Lung (tissue), 12 donors: ENCODE results near the gene TRAF7. TPM values are rescaled to one million over a fixed set of nuclear protein-coding genes. Genes with fewer than 3 reads are reported as not detected.

Source experiments
- ATAC-seq: fragments of 200-7000 bp; cut with Tn5 transposase; one replicate; pipeline ENCODE4 v1.9.1; 2020; ENCODE audit warnings: moderate number of reproducible peaks; ENCODE audit not compliant: insufficient read depth, low FRiP score
- DNase-seq, 3 donors: peaks; one replicate each; pipeline ENCODE4 v3.0.0-alpha.2; 2013 to 2017
- H3K27ac ChIP-seq, 2 donors: one replicate each; pipeline ENCODE4 v1.5.1; 2013; ENCODE audit warnings: mild to moderate bottlenecking in 2 of 2, moderate library complexity in 2 of 2, control low read depth in 1 of 2, inconsistent platforms in 1 of 2, low read depth in 1 of 2, low read length in 1 of 2
- H3K27me3 ChIP-seq, 3 donors: one replicate each; pipeline ENCODE4 v1.5.1; 2013; ENCODE audit warnings: low read length in 2 of 3; ENCODE audit not compliant: control insufficient read depth in 3 of 3, insufficient read depth in 3 of 3
- H3K36me3 ChIP-seq, 4 donors: one replicate each; pipeline ENCODE4 v1.5.1; 2013; ENCODE audit warnings: low read length in 4 of 4, mild to moderate bottlenecking in 1 of 4, moderate library complexity in 1 of 4; ENCODE audit not compliant: control insufficient read depth in 4 of 4, insufficient read depth in 4 of 4
- H3K4me1 ChIP-seq, 5 donors: one replicate each; pipeline ENCODE4 v1.5.1; 2013; ENCODE audit warnings: low read length in 5 of 5, mild to moderate bottlenecking in 2 of 5, moderate library complexity in 1 of 5; ENCODE audit not compliant: control insufficient read depth in 5 of 5, insufficient read depth in 5 of 5
- H3K4me3 ChIP-seq: one replicate; pipeline ENCODE4 v1.5.1; 2013; ENCODE audit warnings: mild to moderate bottlenecking, control low read depth, moderate library complexity
- H3K9ac ChIP-seq, 2 donors: one replicate each; pipeline ENCODE4 v1.5.1; 2013; ENCODE audit warnings: low read length in 2 of 2, control low read depth in 1 of 2; ENCODE audit not compliant: insufficient read depth in 1 of 2
- H3K9me3 ChIP-seq, 4 donors: one replicate each; pipeline ENCODE4 v1.5.1; 2013; ENCODE audit warnings: low read length in 3 of 4, mild to moderate bottlenecking in 1 of 4, moderate library complexity in 1 of 4; ENCODE audit not compliant: control insufficient read depth in 4 of 4, insufficient read depth in 3 of 4
- CTCF ChIP-seq: IDR thresholded peaks from 2 replicates; pipeline ENCODE4 v1.5.1; 2012; ENCODE audit warnings: mild to moderate bottlenecking; ENCODE audit errors: control extremely low read depth, extremely low read depth
- WGBS, 2 donors: extraction: QIAGEN DNeasy Blood & Tissue Kit; methylation state at CpG; one replicate each; pipeline ENCODE4 v1.1.7; 2013; 5-methylcytosine and 5-hydroxymethylcytosine counted together
- polyA plus RNA-seq, 2 donors: library from polyadenylated mRNA; stranded (reverse); fragments of 200-250 nt; gene quantifications; one replicate each; pipeline ENCODE4 v1.2.1, GENCODE V29; 2013
- total RNA-seq, 2 donors: library from RNA; depleted of rRNA in 1 of 2; stranded (reverse); fragments of >200 nt in 1 of 2; gene quantifications; one replicate each; pipeline ENCODE4 v1.2.1, GENCODE V29; 2014 to 2021
- donor health status: control.
- donor health status: control.
- donor health status: Bipolar disorder and iron deficiency.
- donor health status: healthy.
- donor health status: DM: yes; HTN: yes; CAD: no.

The TRAF7 gene
- total and polyA plus RNA-seq, 4 donors: 33.4 to 74.2 (median 48.3) TPM

- Histone ChIP-seq H3K4me3 (no peak overlapping the region), H3K27ac (no peak overlapping the region), H3K9ac (no peak overlapping the region), H3K9me3 (no peaks in the 10 kb centered on the region), H3K27me3 (no peaks in the 10 kb centered on the region), H3K4me1 (no peaks in the 10 kb centered on the region), H3K36me3 (peaks cover 0 to 20% (median 2%) of the 10 kb centered on the region in 4 donors)
- no peak for TF ChIP-seq CTCF
- DNase-seq (no peak), ATAC-seq (no peak)
- WGBS, 2 donors: 86 to 88% methylated on average over 42 to 46 of the region's 46 CpGs
These were observed 25.7 kb downstream of the TRAF7 start for GRCh38 chr16:2180962-2181923.

- Histone ChIP-seq H3K9me3 (no peaks in the 10 kb centered on the region), H3K27ac (no peak overlapping the region), H3K4me3 (no peak overlapping the region), H3K36me3 (peaks cover 0 to 13% (median 2%) of the 10 kb centered on the region in 4 donors), H3K9ac (no peak overlapping the region), H3K27me3 (no peaks in the 10 kb centered on the region), H3K4me1 (no peaks in the 10 kb centered on the region)
- 93% methylated on average over 20 of the region's 20 CpGs for WGBS, 2 donors
- DNase-seq (no peak), ATAC-seq (no peak)
- no peak for TF ChIP-seq CTCF
These were observed 26.4 kb downstream of the TRAF7 start for GRCh38 chr16:2181952-2182351.

GRCh38 chr16:2183671-2184070 lies 28.1 kb downstream of the TRAF7 start:
- WGBS, 2 donors: 93% methylated on average over 30 of the region's 30 CpGs
- TF ChIP-seq CTCF: no peak
- no peaks in the 10 kb centered on the region for H3K27me3 ChIP-seq

More at GRCh38 chr16:2183671-2184070, 28.1 kb downstream of the TRAF7 start:
- Histone ChIP-seq H3K36me3 (no peaks in the 10 kb centered on the region), H3K4me3 (no peak overlapping the region), H3K9me3 (no peaks in the 10 kb centered on the region), H3K27ac (no peak overlapping the region), H3K9ac (no peak overlapping the region), H3K4me1 (no peaks in the 10 kb centered on the region)
- ATAC-seq (no peak), DNase-seq (no peak)
